Measurements from ENCODE around the gene KLHL3.

DNA sequence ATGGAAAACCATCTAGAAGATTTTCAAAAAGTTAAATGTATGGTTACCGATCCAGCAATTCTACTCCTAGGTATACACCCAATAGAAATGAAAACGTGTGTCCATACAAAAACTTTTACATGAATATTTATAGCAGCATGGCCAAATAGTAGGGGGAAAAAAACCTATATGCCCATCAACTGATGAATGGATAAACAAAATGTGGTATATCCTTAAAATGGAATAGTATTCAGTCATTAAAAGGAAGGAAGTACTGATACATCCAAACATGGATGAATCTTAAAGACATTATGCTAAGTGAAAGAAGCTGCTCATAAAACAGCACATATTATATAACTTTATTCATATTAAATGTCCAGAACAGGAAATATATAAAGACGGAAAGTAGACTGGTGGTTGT is 143.6 kb downstream of the KLHL3 start:
- TF ChIP-seq, protein P1, sequence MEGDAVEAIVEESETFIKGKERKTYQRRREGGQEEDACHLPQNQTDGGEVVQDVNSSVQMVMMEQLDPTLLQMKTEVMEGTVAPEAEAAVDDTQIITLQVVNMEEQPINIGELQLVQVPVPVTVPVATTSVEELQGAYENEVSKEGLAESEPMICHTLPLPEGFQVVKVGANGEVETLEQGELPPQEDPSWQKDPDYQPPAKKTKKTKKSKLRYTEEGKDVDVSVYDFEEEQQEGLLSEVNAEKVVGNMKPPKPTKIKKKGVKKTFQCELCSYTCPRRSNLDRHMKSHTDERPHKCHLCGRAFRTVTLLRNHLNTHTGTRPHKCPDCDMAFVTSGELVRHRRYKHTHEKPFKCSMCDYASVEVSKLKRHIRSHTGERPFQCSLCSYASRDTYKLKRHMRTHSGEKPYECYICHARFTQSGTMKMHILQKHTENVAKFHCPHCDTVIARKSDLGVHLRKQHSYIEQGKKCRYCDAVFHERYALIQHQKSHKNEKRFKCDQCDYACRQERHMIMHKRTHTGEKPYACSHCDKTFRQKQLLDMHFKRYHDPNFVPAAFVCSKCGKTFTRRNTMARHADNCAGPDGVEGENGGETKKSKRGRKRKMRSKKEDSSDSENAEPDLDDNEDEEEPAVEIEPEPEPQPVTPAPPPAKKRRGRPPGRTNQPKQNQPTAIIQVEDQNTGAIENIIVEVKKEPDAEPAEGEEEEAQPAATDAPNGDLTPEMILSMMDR (IDR thresholded peaks at IDR 0.05): no peak
- TF ChIP-seq POLR2A (IDR thresholded peaks at IDR 0.05): no peak

All from right lobe of liver (tissue), 4 donors.